H1 (cell line): Measurements from ENCODE around the gene GRK5. TPM values are rescaled to one million over a fixed set of nuclear protein-coding genes. Genes with fewer than 3 reads are reported as not detected.

ENCODE experiments used
- CTCF ChIA-PET: fragments of 300-600 bp; sonication (Branson Sonifier 250); formaldehyde crosslinking; loops from one replicate; lab custom pipeline; 2021; ENCODE audit not compliant: partially characterized antibody; lab: Charles Lee
- POLR2A ChIA-PET: fragments of 300-600 bp; sonication (Branson Sonifier 250); formaldehyde crosslinking; loops from one replicate; lab custom pipeline; 2021; ENCODE audit warnings: inconsistent platforms; ENCODE audit not compliant: partially characterized antibody; lab: Charles Lee
- DNase-seq, 2 experiments: peaks; one replicate each; pipeline versions ENCODE4 v3.0.0 to v3.0.0-alpha.2; 2010 to 2022; ENCODE audit warnings: low spot score in 2 of 2, low read depth in 1 of 2, mixed read lengths in 1 of 2
- FAIRE-seq: peaks from 2 replicates; lab custom pipeline; 2011; peaks lifted over from hg19 to GRCh38; lab: Jason Lieb, UNC
- H2AFZ ChIP-seq: 2 replicates; pipeline ENCODE4 v1.8.1; 2012; ENCODE audit warnings: low read length, inconsistent platforms
- H2AK5ac ChIP-seq: 2 replicates; pipeline ENCODE4 v1.6.1; 2013; ENCODE audit warnings: low read depth, low read length
- H2BK120ac ChIP-seq: replicated peaks from 2 replicates; pipeline ENCODE3; 2013; ENCODE audit warnings: low read depth, low read length, inconsistent platforms
- H2BK12ac ChIP-seq: 2 replicates; pipeline ENCODE4 v1.6.1; 2013; ENCODE audit warnings: low read depth, low read length
- H2BK15ac ChIP-seq: 2 replicates; pipeline ENCODE4 v1.6.1; 2013; ENCODE audit warnings: low read length
- H2BK20ac ChIP-seq: 2 replicates; pipeline ENCODE4 v1.6.1; 2013; ENCODE audit warnings: low read length
- H2BK5ac ChIP-seq: 2 replicates; pipeline ENCODE4 v1.6.1; 2013; ENCODE audit warnings: low read depth, low read length
- H3K14ac ChIP-seq: 2 replicates; pipeline ENCODE4 v1.6.1; 2013; ENCODE audit warnings: inconsistent platforms; ENCODE audit not compliant: insufficient read length
- H3K18ac ChIP-seq: 2 replicates; pipeline ENCODE4 v1.6.1; 2013; ENCODE audit warnings: low read length; ENCODE audit errors: extremely low read depth
- H3K23ac ChIP-seq: 2 replicates; pipeline ENCODE4 v1.6.1; 2013; ENCODE audit warnings: inconsistent platforms; ENCODE audit not compliant: insufficient read length
- H3K23me2 ChIP-seq: 2 replicates; pipeline ENCODE4 v1.6.1; 2013; ENCODE audit warnings: low read depth, low read length
- H3K27ac ChIP-seq: 2 replicates; pipeline ENCODE4 v1.6.1; 2011; ENCODE audit warnings: low read depth, low read length, inconsistent platforms
- H3K27me3 ChIP-seq, 4 experiments: replicated peaks in 1 of 4; 1 replicate in 1 of 4; 2 replicates in 3 of 4; pipeline versions ENCODE4 v1.6.1 to v1.8.1; 2011 to 2013; ENCODE audit warnings: low read length in 3 of 4, mild to moderate bottlenecking in 3 of 4, inconsistent platforms in 2 of 4, mixed read lengths in 2 of 4, moderate library complexity in 1 of 4; ENCODE audit not compliant: control insufficient read depth in 3 of 4, insufficient read depth in 3 of 4; ENCODE audit errors: extremely low read depth in 1 of 4
- H3K36me3 ChIP-seq, 4 experiments: 2 replicates each; pipeline versions ENCODE4 v1.6.1 to v1.8.1; 2011 to 2013; ENCODE audit warnings: mild to moderate bottlenecking in 4 of 4, low read length in 3 of 4, moderate library complexity in 2 of 4, control low read depth in 1 of 4, inconsistent platforms in 1 of 4; ENCODE audit not compliant: insufficient read depth in 4 of 4, control insufficient read depth in 2 of 4
- H3K4ac ChIP-seq: replicated peaks from 2 replicates; pipeline ENCODE3; 2013; ENCODE audit warnings: low read length, low read depth, mixed read lengths, inconsistent platforms; ENCODE audit not compliant: insufficient read length
- H3K4me1 ChIP-seq, 4 experiments: replicated peaks in 1 of 4; 1 replicate in 1 of 4; 2 replicates in 3 of 4; pipeline versions ENCODE4 v1.6.1 to v1.8.1; 2011 to 2013; ENCODE audit warnings: low read length in 3 of 4, inconsistent platforms in 2 of 4, mixed read lengths in 1 of 4; ENCODE audit not compliant: insufficient read depth in 4 of 4, control insufficient read depth in 3 of 4
- H3K4me2 ChIP-seq, 2 experiments: 2 replicates each; pipeline versions ENCODE4 v1.6.1 to v1.8.1; 2011 to 2013; ENCODE audit warnings: low read depth in 2 of 2, low read length in 2 of 2, control low read depth in 1 of 2, inconsistent platforms in 1 of 2, mild to moderate bottlenecking in 1 of 2; ENCODE audit not compliant: insufficient read depth in 1 of 2
- H3K4me3 ChIP-seq, 4 experiments: fragments of 200-600, 300-600 bp in 1 of 4; sonication (generic), shearing (Covaris generic), sonication (Bioruptor Twin) in 1 of 4; 2 replicates each; pipeline versions ENCODE4 v1.5.1 to v1.8.1; 2011 to 2016; ENCODE audit warnings: low read length in 4 of 4, low read depth in 3 of 4, control low read depth in 2 of 4, inconsistent platforms in 2 of 4, mild to moderate bottlenecking in 2 of 4, mixed read lengths in 1 of 4, moderate library complexity in 1 of 4; ENCODE audit not compliant: insufficient read depth in 2 of 4; ENCODE audit errors: extremely low read depth in 1 of 4
- H3K56ac ChIP-seq: replicated peaks from 2 replicates; pipeline ENCODE3; 2013; ENCODE audit warnings: low read depth, mild to moderate bottlenecking, mixed read lengths, low read length, inconsistent platforms; ENCODE audit not compliant: insufficient read length
- H3K79me1 ChIP-seq: 2 replicates; pipeline ENCODE4 v1.6.1; 2013; ENCODE audit warnings: low read depth, low read length, control low read depth
- H3K79me2 ChIP-seq, 2 experiments: 2 replicates each; pipeline versions ENCODE4 v1.6.1 to v1.8.1; 2012 to 2013; ENCODE audit warnings: low read length in 2 of 2, mild to moderate bottlenecking in 2 of 2, inconsistent platforms in 1 of 2; ENCODE audit not compliant: insufficient read depth in 2 of 2, control insufficient read depth in 1 of 2
- H3K9ac ChIP-seq, 4 experiments: replicated peaks in 1 of 4; 1 replicate in 1 of 4; 2 replicates in 3 of 4; pipeline versions ENCODE4 v1.6.1 to v1.8.1; 2011 to 2013; ENCODE audit warnings: low read depth in 3 of 4, low read length in 3 of 4, control low read depth in 2 of 4, mild to moderate bottlenecking in 2 of 4, moderate library complexity in 2 of 4, inconsistent platforms in 1 of 4; ENCODE audit errors: extremely low read depth in 1 of 4
- H3K9me3 ChIP-seq, 2 experiments: 2 replicates each; pipeline versions ENCODE4 v1.6.1 to v1.8.1; 2012 to 2013; ENCODE audit warnings: mild to moderate bottlenecking in 2 of 2, moderate library complexity in 2 of 2, control low read depth in 1 of 2, inconsistent platforms in 1 of 2, low read depth in 1 of 2, low read length in 1 of 2, mixed read lengths in 1 of 2; ENCODE audit not compliant: insufficient read depth in 2 of 2
- H4K20me1 ChIP-seq, 2 experiments: replicated peaks in 1 of 2; 2 replicates each; pipeline versions ENCODE3 to v1.8.1; 2011 to 2013; ENCODE audit warnings: inconsistent platforms in 2 of 2, low read length in 2 of 2, mild to moderate bottlenecking in 1 of 2; ENCODE audit not compliant: insufficient read depth in 2 of 2, control insufficient read depth in 1 of 2
- H4K5ac ChIP-seq: 2 replicates; pipeline ENCODE4 v1.6.1; 2013; ENCODE audit warnings: low read length, low read depth, mixed read lengths, inconsistent platforms; ENCODE audit not compliant: insufficient read length
- H4K8ac ChIP-seq: 2 replicates; pipeline ENCODE4 v1.8.0; 2013; ENCODE audit warnings: mild to moderate bottlenecking, moderate library complexity, low read length, inconsistent platforms; ENCODE audit not compliant: insufficient read depth; ENCODE audit errors: extremely low read depth
- H4K91ac ChIP-seq: replicated peaks from 2 replicates; pipeline ENCODE3; 2013; ENCODE audit warnings: low read length, mixed read lengths, inconsistent platforms; ENCODE audit not compliant: insufficient read length
- CTBP2 ChIP-seq: IDR thresholded peaks from 2 replicates; pipeline ENCODE4 v1.7.0; 2011; ENCODE audit warnings: borderline replicate concordance, mild to moderate bottlenecking, moderate library complexity, mixed read lengths, low read length; ENCODE audit not compliant: insufficient read depth, insufficient read length
- KDM1A ChIP-seq: fragments of 200-600, 300-600 bp; sonication (generic); IDR thresholded peaks from 2 replicates; pipeline ENCODE4 v1.7.1; 2016; ENCODE audit warnings: mild to moderate bottlenecking, low read length, borderline replicate concordance
- KDM4A ChIP-seq: IDR thresholded peaks from one replicate; pipeline ENCODE4 v1.7.1; 2012; ENCODE audit warnings: low read depth, mild to moderate bottlenecking, moderate library complexity, low read length, inconsistent platforms; ENCODE audit not compliant: severe bottlenecking
- PHF8 ChIP-seq: fragments of 200-600 bp; sonication (generic); conservative IDR thresholded peaks from 2 replicates; pipeline ENCODE4 v1.7.1; 2012; ENCODE audit warnings: low read depth, mild to moderate bottlenecking, inconsistent platforms, low read length, moderate library complexity
- SAP30 ChIP-seq: fragments of 300-600 bp; sonication (generic); IDR thresholded peaks from 2 replicates; pipeline ENCODE4 v1.7.1; 2012; ENCODE audit warnings: low read length, moderate library complexity, mild to moderate bottlenecking, inconsistent platforms; ENCODE audit not compliant: insufficient read depth, insufficient replicate concordance
- SP1 ChIP-seq: IDR thresholded peaks from 2 replicates; pipeline ENCODE4 v1.6.1; 2011; ENCODE audit warnings: low read depth, low read length
- SP4 ChIP-seq: IDR thresholded peaks from 2 replicates; pipeline ENCODE4 v1.6.1; 2012; ENCODE audit warnings: low read length, inconsistent platforms
- WGBS, 2 experiments: shearing (Covaris generic) in 1 of 2; methylation state at CpG; one replicate each; pipeline versions ENCODE4 v1.1.6 to v1.1.7; 2013 to 2015; ENCODE audit warnings: low lambda C conversion rate in 2 of 2, mixed read lengths in 2 of 2, inconsistent platforms in 1 of 2, low coverage in 1 of 2, missing lambda C conversion rate in 1 of 2; ENCODE audit not compliant: insufficient replicate concordance in 2 of 2, insufficient coverage in 1 of 2, insufficient read length in 1 of 2; ENCODE audit errors: extremely low coverage in 1 of 2, missing lambda C conversion rate in 1 of 2; 5-methylcytosine and 5-hydroxymethylcytosine counted together
- polyA plus RNA-seq, 7 experiments: library from polyadenylated mRNA; depleted of rRNA in 3 of 7; stranded (reverse) in 5 of 7; unstranded in 2 of 7; fragments of >200 nt in 5 of 7; fragments of 200-250 nt in 2 of 7; gene quantifications; 1 replicate in 5 of 7; 2 replicates in 1 of 7; 4 replicates in 1 of 7; pipeline versions ENCODE4 v1.2.1 to v1.2.3, GENCODE V29; 2011 to 2013; ENCODE audit warnings: missing spikeins in 2 of 7, mixed read lengths in 2 of 7
- total RNA-seq: library from RNA; stranded (reverse); fragmentation: NEBNext Ultra II Directional; extraction: Animal tissue kit (Norgen Biotek cat#: 25700); gene quantifications from 2 replicates; pipeline ENCODE4 v1.2.1, GENCODE V29; 2021
- TF ChIP-seq, protein P1 (sequence below): IDR thresholded peaks from 2 replicates; pipeline ENCODE4 v1.6.1; 2011; ENCODE audit warnings: low read length, improper control_type of control experiment

GRK5 gene
- total and polyA plus RNA-seq, 2 of the 8 experiments (the other 6 are each of a cell fraction or from before 2014, with no cell fraction given): 0.54 to 2.5 TPM

- Histone ChIP-seq H2BK120ac (no peak overlapping the region), H3K4ac (no peak overlapping the region), H2AFZ (no peak overlapping the region), H2BK5ac (no peak overlapping the region), H3K14ac (no peak overlapping the region), H2BK12ac (no peak overlapping the region), H3K4me3 (no peak overlapping the region), H3K56ac (no peak overlapping the region), H3K27me3 (no peaks in the 10 kb centered on the region), H3K79me1 (no peaks in the 10 kb centered on the region), H3K23ac (no peak overlapping the region), H4K91ac (no peak overlapping the region), H3K23me2 (no peaks in the 10 kb centered on the region), H3K27ac (no peak overlapping the region), H3K9me3 (no peaks in the 10 kb centered on the region), H3K18ac (no peak overlapping the region), H3K36me3 (no peaks in the 10 kb centered on the region), H2BK20ac (no peak overlapping the region), H3K4me1 (no peaks in the 10 kb centered on the region), H3K9ac (no peak overlapping the region), H3K4me2 (no peak overlapping the region), H4K8ac (no peak overlapping the region), H4K20me1 (no peaks in the 10 kb centered on the region), H4K5ac (no peak overlapping the region), H2BK15ac (no peak overlapping the region), H3K79me2 (no peaks in the 10 kb centered on the region), H2AK5ac (no peak overlapping the region)
- TF ChIP-seq CTBP2 (no peak), SP1 (no peak), KDM1A (no peak), KDM4A (no peak), SAP30 (no peak), PHF8 (no peak), SP4 (no peak)
- TF ChIP-seq, protein P1, sequence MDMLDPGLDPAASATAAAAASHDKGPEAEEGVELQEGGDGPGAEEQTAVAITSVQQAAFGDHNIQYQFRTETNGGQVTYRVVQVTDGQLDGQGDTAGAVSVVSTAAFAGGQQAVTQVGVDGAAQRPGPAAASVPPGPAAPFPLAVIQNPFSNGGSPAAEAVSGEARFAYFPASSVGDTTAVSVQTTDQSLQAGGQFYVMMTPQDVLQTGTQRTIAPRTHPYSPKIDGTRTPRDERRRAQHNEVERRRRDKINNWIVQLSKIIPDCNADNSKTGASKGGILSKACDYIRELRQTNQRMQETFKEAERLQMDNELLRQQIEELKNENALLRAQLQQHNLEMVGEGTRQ: no peak
- ChIA-PET CTCF (interaction anchor here (0.6 kb wide), 1 partner anchor 17 kb away, joined by 6 read pairs; no protein-coding TSS in a partner anchor), POLR2A (no interaction called here)
- no peak for FAIRE-seq
- DNase-seq: no peak
- 91% methylated on average over 7 of the region's 7 CpGs; no CpG with 5 or more reads in 1 of the 2 experiments for WGBS, 2 experiments
Measured at GRCh38 chr10:119231654-119232053, 24.3 kb downstream of the GRK5 start.
